Stimulated activated CD4-positive, alpha-beta T cell treated with anti-CD3 and anti-CD28 coated beads, Interleukin-12 subunit alpha, Interleukin-12 subunit beta, amount 100 ng/mL, for 4 hours (primary cell): Measurements from ENCODE around the gene FOXO1.

Source experiments
- DNase-seq: peaks from one replicate; pipeline ENCODE4 v3.0.0-alpha.2; 2020

FOXO1 gene

GRCh38 chr13:40539576-40540327 is 126.7 kb downstream of the FOXO1 start:
- no peak for DNase-seq

- no peak for DNase-seq
Measured at GRCh38 chr13:40537146-40537895, 129.1 kb downstream of the FOXO1 start.

- DNase-seq: no peak
Measured at GRCh38 chr13:40536443-40537113, 129.9 kb downstream of the FOXO1 start.

DNA sequence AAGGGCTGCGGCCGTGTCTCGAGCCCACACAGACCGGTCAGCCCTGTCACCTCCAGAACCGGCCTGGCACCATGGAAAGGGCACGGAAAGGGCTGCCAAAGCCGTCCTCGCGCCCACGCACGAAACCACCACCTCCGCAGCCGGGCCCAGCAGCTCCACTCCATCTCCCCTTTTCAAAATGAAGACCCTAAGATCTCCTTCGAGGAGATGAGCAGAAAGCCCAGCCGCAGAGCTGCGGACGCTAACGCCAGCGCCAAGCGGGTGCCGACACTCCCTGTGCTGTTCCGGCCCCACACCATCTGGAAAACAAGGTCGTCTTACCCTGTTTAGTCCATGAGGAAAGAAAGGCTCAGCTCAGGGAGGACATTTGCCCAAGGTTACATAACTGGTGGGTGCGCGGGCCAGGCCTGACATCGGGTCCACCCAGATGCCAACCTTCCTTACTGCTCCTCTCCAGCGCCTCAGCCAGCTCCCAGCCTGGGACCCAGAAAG is 131.1 kb downstream of the FOXO1 start:
- no peak for DNase-seq

DNA sequence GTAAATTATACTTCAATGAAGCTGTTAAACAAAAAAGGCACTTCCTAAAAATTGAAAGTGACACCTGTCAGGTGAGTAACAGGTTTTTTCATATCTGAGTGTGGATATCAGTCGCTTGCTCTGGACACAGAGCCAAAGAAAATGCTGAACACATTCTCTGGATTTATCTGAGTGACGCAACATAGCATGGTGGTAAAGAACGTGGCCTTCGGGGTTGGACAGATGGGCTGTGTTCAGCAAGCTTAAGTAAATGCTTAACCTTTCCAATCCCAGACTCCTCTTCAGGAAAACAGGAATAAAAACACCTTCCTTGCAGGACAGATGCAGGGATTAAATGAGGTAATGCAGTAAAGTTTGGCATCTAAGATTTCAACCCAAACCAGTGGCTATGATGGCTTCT is 132.0 kb downstream of the FOXO1 start:
- DNase-seq: no peak

DNA sequence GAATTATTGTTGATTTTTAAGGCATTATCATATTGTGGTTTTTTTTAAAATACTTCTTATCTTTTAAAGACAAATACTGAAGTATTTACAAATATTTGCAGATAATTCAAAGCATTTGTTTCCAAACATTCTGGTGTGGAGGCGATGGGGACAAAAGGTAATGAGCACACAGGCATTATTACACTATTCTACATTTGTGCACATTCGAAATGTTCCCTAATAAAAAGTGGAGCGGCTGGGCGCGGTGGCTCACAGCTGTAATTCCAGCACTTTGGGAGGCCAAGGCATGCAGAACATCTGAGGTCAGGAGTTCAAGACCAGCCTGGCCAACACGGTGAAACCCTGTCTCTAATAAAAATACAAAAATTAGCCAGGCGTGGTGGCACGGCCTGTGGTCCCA is 133.4 kb downstream of the FOXO1 start:
- no peak for DNase-seq

- no peak for DNase-seq
Measured at GRCh38 chr13:40530961-40531360, 135.5 kb downstream of the FOXO1 start.

DNA sequence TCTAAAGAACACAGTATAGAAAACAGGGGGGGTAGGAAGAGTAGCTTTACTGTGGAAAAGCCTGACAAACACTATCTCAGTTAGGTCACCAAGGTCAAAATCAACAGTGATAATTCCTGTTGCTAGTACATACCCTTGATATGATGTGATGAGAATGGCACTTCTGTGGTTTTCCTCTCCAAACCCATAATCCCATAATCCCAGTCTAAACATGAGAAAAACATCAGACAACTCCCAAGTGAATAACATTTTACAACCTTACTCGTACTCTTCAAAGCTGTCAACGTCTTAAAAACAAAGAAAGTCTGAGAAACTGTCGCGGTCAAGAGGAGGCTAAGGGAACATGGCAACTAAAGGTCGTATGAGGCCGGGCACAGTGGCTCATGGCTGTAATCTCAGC is 137.6 kb downstream of the FOXO1 start:
- no peak for DNase-seq

DNA sequence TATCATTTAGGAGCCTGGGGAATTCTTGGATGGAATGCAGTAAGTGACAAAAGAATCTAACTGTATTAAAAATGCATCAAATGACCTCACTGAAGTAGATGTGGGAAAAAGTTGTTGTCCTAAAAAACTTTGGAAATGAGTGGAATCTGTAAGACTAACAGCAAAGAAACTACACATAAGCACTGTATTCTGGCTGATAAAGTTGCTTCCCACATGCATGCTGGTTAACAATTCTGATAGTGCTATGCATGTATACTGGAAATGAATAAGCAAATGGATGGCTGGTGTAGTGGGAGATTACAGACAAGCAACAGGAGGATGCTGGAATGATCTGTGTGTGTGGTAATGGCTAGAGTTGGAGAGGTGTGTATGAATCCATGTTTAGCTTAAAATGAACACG is 138.5 kb downstream of the FOXO1 start:
- no peak for DNase-seq

- no peak for DNase-seq
Measured at GRCh38 chr13:40522282-40522681, 144.2 kb downstream of the FOXO1 start.

DNA sequence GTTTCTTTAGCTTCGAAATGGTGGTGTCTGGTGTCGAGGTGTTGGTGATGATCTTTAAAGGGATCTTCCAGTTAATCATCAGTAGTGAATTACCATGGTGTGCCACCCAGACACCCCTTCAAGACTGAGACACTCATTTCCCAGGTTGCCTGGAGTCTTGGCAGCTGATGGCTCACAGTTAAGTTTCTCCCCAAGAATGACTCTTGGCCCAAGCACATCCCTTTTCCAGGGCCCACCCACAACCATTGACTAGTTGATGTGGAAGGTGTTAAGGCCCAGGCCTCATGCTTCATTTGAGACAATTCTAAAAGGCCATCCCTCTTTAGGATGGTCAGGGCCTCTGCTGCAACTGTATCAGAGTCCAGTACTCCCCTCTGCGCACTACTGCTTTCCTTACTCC is 145.5 kb downstream of the FOXO1 start:
- DNase-seq: no peak

DNA sequence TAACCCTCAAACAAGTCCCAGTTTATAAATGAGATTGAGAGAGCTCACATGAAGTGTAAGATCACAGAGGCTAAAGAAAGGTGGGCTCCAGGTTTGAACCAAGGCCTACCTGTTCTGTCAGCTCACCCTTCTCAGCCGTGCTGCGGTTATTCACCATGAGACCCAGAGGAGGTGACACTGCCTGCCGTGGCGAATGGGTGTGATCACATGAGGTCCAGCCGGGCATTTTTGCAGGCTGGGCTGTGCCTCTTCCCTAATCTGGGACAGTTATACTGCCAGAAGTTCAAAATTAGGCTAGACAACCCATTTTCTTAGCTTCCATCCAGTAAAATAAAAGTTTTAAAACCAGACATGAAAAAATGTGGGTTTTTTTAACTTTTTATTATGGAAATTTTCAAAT is 146.8 kb downstream of the FOXO1 start:
- no peak for DNase-seq

GRCh38 chr13:40518481-40518882 is 148.0 kb downstream of the FOXO1 start:
- peak; percentile 62 for DNase-seq

GRCh38 chr13:40517486-40518480 is 148.7 kb downstream of the FOXO1 start:
- no peak for DNase-seq

- DNase-seq: no peak
Measured at GRCh38 chr13:40515702-40516101, 150.7 kb downstream of the FOXO1 start.

DNA sequence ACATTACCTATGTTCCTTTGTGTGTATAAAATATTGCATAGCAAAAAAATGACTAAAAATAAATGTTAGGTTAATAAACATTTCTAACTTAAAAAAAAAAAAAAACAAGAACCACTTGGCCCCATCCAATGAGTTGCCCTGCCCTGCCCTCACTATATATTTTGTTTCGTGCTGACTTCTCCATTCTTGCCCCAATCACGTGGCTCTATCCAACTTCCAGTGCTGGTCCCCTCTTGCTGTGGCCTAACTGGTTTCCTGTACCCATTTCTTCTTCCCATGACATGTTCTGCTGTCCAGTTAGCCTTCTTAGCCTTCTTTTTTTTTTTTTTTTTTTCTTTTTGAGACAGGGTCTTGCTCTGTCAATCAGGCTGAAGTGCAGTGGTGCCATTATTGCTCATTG is 151.6 kb downstream of the FOXO1 start:
- DNase-seq: no peak

- no peak for DNase-seq
Measured at GRCh38 chr13:40509876-40510275, 156.6 kb downstream of the FOXO1 start.

- DNase-seq: no peak
Measured at GRCh38 chr13:40508767-40509342, 157.6 kb downstream of the FOXO1 start.

DNA sequence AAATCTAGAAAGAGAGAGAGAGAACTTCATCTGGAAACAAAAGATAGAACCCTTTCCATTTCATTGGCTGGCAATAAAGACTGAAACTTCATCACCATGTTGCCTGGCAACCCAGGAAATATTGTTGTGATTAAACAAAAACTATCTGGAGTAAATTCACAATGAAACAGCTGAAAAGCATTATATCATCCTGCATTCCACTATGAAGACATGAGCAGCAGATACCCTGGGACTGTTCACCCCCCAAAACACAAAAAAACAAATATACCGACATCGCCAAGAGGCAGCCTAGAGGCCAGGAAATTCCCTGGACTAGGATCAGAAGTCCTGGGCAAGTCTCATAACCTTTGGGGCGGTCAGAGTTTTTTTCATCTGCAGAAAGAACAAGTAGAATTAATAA is 158.3 kb downstream of the FOXO1 start:
- DNase-seq: no peak

DNA sequence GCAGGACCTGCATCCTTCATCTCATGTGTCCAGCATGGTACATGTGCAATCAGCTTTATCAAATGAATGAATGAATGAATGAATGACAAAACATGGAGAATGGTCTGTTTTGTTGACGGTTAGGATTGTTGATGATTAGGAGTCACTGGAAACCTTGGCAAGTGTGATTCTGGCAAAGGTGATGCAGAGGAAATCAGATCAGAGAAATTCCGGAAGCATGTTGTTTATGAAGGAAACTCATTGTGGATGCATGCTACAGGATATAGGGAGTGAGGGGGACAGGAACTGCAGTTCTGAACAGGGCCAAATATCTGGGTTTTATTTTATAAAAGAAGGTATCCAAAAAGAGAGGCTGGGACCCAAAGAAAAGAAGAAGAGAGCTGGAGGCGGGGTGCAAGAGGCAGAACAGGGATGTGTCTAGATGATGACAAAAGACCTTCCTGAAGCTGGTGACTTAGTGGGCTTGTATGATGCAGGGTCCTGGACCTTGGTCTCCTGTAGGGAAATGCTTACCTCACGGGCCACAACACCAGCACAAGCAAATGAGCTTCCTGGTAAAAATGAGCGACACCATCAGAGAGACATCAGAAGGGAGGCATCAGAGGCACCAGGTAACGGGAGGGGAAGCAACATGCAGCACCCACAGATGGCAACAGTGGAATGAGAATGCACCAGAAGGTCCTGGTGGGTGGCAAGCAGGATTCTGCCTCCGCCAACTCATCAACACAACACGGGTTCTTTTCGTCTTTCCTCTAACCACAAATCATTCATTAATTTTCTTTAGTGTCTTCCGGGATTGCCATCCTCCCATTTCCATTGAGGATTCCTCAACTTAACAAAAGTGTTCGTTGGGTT is 159.6 kb downstream of the FOXO1 start:
- no peak for DNase-seq
